ENCODE measurements around the gene TBC1D22A. TPM values are rescaled to one million over a fixed set of nuclear protein-coding genes. Genes with fewer than 3 reads are reported as not detected.

The TBC1D22A gene
- total and polyA plus RNA-seq, 9 of the 15 experiments (the other 6 are each of a cell fraction or from before 2014, with no cell fraction given): 0.20 to 11.5 (median 5.2) TPM

DNA sequence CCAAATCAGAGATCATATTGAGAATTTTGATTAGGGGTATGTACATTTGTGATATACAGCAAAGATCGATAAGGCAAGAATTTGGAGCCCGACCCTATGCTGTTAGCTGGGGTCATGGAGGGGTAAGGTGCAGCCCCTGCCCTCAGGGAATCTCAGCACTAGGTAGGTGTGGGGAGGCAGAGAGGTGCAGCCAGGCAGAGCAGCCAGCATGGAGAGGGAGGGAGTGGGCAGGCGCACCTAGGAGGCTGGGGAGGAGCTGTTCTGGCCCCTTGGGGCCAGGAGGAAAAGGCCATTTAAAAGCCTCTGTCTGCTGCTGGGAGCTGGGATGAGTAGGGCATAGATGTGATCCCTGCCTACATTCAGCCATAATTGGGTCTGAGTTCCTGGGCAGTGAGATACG is 293.0 kb downstream of the TBC1D22A start (continued):
- TF ChIP-seq, protein P1, sequence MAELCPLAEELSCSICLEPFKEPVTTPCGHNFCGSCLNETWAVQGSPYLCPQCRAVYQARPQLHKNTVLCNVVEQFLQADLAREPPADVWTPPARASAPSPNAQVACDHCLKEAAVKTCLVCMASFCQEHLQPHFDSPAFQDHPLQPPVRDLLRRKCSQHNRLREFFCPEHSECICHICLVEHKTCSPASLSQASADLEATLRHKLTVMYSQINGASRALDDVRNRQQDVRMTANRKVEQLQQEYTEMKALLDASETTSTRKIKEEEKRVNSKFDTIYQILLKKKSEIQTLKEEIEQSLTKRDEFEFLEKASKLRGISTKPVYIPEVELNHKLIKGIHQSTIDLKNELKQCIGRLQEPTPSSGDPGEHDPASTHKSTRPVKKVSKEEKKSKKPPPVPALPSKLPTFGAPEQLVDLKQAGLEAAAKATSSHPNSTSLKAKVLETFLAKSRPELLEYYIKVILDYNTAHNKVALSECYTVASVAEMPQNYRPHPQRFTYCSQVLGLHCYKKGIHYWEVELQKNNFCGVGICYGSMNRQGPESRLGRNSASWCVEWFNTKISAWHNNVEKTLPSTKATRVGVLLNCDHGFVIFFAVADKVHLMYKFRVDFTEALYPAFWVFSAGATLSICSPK (IDR thresholded peaks at IDR 0.05; ENCODE audit: borderline replicate concordance): no peak
- TF ChIP-seq, protein P2, sequence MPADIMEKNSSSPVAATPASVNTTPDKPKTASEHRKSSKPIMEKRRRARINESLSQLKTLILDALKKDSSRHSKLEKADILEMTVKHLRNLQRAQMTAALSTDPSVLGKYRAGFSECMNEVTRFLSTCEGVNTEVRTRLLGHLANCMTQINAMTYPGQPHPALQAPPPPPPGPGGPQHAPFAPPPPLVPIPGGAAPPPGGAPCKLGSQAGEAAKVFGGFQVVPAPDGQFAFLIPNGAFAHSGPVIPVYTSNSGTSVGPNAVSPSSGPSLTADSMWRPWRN (IDR thresholded peaks at IDR 0.05; ENCODE audit: low read depth): no peak
- TF ChIP-seq FOSL1 (tag; conservative IDR thresholded peaks at IDR 0.05) (no peak), TOE1 (IDR thresholded peaks at IDR 0.05; ENCODE audit: borderline replicate concordance) (no peak), TOE1 (CRISPR knock-in tag; IDR thresholded peaks at IDR 0.05; ENCODE audit: borderline replicate concordance, low read depth) (no peak), ZNF347 (CRISPR knock-in tag; IDR thresholded peaks at IDR 0.05; ENCODE audit: low read depth) (no peak), ZNF212 (CRISPR knock-in tag; IDR thresholded peaks at IDR 0.05) (no peak)
- TF ChIP-seq, protein P3, sequence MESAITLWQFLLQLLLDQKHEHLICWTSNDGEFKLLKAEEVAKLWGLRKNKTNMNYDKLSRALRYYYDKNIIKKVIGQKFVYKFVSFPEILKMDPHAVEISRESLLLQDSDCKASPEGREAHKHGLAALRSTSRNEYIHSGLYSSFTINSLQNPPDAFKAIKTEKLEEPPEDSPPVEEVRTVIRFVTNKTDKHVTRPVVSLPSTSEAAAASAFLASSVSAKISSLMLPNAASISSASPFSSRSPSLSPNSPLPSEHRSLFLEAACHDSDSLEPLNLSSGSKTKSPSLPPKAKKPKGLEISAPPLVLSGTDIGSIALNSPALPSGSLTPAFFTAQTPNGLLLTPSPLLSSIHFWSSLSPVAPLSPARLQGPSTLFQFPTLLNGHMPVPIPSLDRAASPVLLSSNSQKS (CRISPR knock-in tag; IDR thresholded peaks at IDR 0.05): no peak
- TF ChIP-seq, protein P4, sequence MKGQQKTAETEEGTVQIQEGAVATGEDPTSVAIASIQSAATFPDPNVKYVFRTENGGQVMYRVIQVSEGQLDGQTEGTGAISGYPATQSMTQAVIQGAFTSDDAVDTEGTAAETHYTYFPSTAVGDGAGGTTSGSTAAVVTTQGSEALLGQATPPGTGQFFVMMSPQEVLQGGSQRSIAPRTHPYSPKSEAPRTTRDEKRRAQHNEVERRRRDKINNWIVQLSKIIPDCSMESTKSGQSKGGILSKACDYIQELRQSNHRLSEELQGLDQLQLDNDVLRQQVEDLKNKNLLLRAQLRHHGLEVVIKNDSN (CRISPR knock-in tag; IDR thresholded peaks at IDR 0.05): no peak
- TF ChIP-seq, protein P5, sequence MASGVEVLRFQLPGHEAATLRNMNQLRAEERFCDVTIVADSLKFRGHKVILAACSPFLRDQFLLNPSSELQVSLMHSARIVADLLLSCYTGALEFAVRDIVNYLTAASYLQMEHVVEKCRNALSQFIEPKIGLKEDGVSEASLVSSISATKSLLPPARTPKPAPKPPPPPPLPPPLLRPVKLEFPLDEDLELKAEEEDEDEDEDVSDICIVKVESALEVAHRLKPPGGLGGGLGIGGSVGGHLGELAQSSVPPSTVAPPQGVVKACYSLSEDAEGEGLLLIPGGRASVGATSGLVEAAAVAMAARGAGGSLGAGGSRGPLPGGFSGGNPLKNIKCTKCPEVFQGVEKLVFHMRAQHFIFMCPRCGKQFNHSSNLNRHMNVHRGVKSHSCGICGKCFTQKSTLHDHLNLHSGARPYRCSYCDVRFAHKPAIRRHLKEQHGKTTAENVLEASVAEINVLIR (CRISPR knock-in tag; IDR thresholded peaks at IDR 0.05): no peak
- TF ChIP-seq, protein P6, sequence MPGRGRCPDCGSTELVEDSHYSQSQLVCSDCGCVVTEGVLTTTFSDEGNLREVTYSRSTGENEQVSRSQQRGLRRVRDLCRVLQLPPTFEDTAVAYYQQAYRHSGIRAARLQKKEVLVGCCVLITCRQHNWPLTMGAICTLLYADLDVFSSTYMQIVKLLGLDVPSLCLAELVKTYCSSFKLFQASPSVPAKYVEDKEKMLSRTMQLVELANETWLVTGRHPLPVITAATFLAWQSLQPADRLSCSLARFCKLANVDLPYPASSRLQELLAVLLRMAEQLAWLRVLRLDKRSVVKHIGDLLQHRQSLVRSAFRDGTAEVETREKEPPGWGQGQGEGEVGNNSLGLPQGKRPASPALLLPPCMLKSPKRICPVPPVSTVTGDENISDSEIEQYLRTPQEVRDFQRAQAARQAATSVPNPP (IDR thresholded peaks at IDR 0.05; ENCODE audit: borderline replicate concordance, insufficient read depth, insufficient read length): no peak

Measured in K562 (cell line).